ENCODE measurements around the gene HDAC4.

Gene HDAC4

GRCh38 chr2:239429473-239430350, 28.9 kb upstream of the HDAC4 start:
- DNase-seq (ENCODE audit: low spot score) = no peak

DNA sequence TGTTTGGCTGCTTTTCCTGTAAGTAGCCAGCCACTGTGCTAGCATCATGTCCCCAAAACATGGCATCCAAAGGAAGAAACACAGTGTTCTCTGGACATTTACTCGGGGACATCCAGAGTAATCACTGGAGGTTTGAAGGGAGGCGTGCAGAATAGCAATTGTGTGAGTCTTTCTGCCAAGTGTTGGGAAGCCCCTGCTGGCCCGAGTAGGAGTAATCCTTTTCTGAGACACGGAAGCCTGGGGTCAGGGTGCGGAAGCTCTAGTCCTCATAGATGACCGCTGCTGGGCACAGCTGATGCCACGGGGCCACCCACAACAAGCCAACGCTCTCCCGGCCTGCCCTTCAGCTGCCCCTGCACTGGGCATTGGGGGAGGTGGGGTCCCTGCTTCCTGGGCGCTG, 24.8 kb upstream of the HDAC4 start:
- no peak for DNase-seq (ENCODE audit: low spot score)

- DNase-seq (ENCODE audit: low spot score) = no peak
Measured at GRCh38 chr2:239424337-239425045, 23.7 kb upstream of the HDAC4 start.

- no peak for DNase-seq (ENCODE audit: low spot score)
Measured at GRCh38 chr2:239423551-239423950, 22.7 kb upstream of the HDAC4 start.

DNA sequence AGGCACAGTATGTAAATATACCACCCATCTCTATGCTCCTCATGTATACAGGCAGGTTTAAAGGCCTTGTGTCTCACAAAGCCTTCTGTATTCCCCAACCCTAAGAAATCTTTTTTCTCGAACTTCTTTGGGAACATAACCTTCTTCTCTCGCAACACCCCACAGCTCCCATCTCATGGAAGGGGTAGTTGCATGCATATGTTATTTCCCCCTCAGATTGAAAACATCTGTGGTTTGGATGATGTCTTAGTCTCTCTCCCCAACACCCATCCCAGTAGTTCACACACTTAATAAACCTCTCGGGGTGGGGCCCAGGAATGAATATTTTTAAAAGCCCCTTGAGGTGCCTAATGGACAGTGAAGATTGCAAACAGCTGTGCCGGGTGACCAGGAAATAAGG, 21.0 kb upstream of the HDAC4 start:
- DNase-seq (ENCODE audit: low spot score) = no peak

GRCh38 chr2:239420082-239420481, 19.3 kb upstream of the HDAC4 start:
- no peak for DNase-seq (ENCODE audit: low spot score)

DNA sequence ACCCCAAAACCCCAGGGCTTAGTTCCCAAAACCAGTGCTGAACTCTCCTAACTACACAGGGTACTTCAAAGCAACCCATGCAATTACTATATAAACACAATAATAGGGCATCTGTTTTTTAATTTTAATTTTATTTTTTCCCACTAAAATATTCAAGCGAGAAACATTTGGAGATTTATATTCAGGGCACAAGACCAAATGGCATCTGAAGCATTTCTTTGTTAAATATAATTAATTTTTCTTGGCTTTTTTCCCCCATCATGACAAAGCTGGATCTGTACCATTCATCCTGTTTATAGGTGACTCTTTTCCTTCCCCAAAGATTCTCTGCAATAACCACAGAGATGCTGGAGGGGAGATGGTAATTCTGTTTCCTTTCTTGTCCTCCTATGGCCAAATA, 18.1 kb upstream of the HDAC4 start:
- no peak for DNase-seq (ENCODE audit: low spot score)

- no peak for DNase-seq (ENCODE audit: low spot score)
Measured at GRCh38 chr2:239412905-239413603, 12.2 kb upstream of the HDAC4 start.

DNA sequence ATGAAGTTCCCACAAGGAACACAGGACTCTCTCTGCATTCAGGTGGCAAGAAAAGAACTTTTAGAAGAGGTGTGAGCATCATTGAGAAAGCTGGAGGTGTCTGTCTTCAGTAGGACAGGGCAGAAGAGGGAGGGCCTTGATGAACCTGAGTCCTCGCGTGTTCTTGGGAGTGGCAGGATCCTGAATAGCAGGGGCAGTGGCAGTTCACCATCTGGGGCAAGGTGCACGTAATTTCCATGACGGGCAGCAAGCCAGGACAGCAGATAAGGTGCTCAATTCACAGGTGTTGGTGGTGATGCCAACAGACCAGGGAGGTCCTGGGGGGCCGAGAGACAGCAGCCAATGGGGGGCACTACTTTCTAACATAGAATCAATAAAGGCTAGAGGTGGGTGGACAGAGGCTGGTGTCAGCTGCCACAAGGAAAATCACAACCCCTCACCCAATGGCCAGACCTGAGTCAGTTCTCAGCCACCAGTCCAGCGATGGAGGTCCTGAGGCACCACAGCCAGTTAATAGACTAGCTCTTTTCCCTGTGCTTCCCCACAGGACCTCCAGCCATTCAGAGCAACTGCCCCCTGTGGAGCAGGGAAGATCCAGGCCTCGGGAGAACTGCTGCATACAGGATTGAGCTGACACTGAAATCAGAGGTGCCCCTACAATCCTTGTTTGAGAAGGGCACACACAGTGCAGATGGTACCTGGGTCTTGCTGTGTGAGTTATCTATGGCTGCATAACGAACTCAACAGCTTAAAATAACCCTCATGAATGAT, 10.9 kb upstream of the HDAC4 start:
- DNase-seq (ENCODE audit: low spot score) = no peak

DNA sequence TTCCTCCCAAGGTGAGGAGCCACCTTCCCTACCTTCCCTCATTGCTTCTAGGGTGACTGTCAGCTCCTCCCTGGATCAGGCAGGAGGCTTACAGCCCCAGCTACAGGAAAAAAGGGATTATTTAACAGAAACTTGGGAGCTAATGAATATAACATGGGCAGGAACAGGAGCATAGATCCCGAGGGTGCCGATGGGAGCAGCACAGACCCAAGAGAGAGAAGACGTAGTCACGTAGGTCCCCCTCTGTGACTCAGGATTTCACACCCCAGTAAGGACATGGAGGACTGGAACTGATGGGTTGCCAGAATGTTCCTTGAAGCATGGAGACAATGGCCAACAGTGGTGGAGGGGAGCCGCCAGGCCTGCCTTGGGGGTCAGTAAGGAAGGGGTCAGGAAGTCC, 10.3 kb upstream of the HDAC4 start:
- no peak for DNase-seq (ENCODE audit: low spot score)

DNA sequence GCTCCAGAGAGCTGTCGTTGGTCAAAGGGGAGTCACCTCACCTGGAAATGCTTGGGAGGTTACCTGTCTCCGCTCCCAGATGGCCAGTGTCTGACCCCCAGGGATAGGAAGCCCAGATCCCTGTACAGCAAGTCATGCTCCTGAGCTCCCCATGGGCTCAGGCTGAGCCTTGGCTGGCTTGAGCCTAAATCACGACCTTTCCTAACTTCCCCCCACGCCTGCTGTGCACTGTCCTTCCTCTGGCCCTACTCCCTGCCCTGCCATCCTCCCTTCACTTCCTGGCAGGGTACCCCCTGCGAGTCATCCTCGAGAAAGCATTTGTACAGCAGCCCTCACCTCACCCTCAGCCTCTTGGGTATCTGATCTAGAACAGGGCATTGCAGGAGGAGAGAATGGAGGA, 9.2 kb upstream of the HDAC4 start:
- DNase-seq (ENCODE audit: low spot score) = no peak

GRCh38 chr2:239407112-239407511, 6.3 kb upstream of the HDAC4 start:
- DNase-seq (ENCODE audit: low spot score) = no peak

DNA sequence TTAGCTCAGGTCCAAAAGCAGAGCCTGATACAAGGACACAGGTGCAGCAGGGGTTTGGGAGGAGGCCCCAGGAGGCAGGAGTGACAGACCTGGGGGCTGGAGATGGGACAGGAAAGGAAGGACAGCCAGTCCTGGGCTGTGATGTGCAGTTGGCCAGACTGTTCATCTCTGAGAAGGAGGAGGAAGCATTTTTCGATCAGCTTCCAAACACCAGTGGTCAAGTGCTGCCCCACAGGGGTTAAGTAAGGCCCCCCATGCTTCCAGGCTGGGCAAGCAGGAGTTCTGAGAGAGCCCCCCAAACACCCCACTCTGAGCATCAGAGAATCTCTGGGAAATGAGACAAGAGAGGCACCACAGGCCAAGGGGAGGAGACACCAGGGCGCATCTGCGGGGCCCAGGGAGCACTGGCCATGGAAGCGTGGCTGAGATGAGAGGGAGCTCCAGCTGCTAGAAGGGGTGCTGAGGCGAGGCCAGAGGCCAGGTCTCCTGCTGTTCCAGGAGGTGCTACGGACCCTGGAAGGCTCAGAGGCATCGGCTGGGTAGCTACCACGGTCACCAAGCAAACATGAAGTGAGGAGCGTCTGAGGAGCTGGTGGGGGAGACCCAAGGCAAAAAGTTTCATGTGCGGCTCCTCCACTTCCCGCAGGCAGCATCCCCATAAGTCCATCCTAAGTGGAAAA, 5.6 kb upstream of the HDAC4 start:
- no peak for DNase-seq (ENCODE audit: low spot score)

DNA sequence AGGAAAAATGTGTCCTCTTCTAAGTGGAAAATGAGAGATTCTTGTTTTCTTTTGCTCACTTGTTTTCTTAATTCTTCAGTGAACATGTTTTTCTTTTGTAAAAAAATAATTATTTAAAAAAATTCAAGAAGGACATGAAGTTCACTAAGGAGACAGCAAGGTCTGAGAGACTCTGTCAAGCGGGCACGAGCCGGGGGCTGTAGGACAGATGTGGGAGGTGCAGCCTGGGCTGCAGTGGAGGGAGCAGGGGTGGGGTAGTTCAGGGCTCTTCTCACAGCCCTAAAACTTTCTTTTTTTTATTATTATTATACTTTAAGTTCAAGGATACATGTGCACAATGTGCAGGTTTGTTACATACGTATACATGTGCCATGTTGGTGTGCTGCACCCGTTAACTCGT, 4.3 kb upstream of the HDAC4 start:
- DNase-seq (ENCODE audit: low spot score) = no peak

DNA sequence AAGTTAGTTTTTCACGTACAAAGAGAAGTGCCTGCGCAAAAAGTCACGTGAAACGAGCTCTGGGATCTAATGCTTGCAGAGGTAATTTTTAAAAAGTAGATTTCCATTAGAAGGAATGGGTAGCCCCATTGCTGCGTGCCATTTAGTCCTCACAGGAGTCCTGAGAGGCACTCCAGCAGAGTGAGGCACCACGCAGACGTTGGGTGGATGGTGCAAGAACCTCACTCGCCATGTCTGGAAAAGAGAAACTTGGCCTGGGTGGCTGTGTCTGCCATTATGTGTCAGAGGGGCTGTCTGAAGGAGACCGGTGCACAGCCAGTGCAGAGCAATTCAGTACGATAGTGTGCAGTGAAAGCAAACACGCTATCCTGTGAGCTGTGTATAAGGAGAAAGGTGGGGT, 1.8 kb upstream of the HDAC4 start:
- DNase-seq (ENCODE audit: low spot score) = no peak

DNA sequence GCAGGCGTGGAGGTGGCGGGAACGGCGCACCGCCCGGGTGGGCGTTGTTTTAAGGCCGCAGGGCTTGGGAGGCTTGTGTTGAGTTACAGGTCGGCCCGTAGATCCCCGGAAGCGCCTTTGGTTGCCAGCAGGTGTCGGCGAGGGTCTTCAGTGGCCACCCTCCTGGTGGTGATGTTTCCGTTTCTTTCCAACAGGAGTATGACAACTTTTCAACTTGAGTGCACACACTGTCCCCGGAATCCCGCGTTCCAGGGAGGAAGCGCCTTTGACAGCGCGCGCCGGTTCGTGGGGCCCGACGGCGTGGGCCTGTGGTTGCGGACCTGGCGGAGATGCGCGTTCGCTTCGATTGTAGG, 1.0 kb upstream of the HDAC4 start:
- peak; percentile 22 for DNase-seq (ENCODE audit: low spot score)

DNA sequence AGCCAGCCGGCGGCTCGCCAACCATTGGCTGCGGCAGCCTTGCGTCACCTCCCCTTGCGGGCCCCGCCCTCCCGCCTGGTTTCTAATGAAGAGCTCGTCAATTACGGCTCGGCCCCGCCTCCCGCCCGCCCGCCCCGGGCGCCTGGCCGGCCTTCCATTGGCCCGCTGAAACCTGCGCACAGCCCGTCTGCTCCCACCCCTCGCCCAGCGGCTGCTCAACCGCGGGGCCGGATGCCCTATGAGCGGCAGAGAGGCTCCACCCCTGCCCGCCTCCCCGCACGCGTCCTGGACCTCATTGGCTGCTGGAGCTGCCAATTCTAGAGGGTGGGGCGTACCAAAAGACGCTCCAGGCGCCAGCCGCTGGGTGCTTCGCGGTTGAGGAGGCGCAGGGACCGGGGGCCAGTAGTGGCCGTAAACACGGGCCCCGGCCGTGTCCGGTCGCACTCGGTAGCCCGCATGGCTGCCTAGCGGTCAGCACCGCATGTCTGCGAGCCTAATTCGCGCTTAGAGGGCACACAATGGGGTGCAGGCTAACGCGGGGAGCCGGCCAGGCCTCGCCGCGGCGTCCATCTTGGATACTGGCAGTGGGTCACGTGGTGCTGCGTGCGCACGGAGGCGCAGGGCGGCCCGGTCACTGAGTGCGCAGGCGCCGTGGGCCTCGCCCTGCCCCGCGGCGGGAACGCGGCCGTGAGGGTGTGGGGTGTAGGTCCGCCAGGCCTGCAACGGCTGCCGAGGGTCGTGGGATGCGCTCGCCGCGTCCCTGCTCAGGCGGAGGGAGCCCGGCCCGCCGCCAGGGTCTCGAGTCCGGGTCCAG, 454 bp upstream of the HDAC4 start:
- peak; percentile 100 for DNase-seq (ENCODE audit: low spot score)

DNA sequence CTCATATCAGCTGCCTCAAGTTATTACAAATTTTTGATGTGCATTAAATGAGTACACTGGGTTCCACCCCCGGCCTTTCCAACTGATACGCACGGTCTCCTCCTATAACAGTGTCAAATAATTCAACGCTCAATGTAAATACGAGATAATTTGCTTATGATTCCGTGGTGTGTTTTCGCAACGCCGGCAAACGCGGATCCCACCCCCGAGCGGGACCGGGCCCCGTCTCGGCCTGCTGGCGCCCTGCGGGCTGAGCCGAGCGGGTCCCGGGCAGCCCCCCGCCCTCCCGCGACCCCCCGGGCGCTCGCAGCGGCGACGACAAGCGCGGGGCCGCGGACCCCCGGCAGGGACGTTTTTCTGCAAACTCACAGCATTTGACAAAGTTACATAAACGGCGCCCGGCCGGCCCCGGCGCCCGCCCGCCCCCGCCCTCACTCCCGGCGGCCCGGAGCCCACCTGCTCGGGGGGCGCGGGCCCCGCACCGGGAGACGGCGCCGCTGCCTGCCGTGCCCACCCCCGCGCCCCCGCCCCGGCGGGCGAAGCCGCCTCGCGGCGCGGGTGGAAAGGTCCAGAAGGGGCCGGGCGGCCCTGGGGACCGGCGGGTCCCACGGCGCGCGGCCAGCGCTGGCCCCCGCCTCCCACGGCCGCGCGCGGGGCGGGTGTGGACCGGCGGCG, 762 bp downstream of the HDAC4 start:
- no peak for DNase-seq (ENCODE audit: low spot score)

DNA sequence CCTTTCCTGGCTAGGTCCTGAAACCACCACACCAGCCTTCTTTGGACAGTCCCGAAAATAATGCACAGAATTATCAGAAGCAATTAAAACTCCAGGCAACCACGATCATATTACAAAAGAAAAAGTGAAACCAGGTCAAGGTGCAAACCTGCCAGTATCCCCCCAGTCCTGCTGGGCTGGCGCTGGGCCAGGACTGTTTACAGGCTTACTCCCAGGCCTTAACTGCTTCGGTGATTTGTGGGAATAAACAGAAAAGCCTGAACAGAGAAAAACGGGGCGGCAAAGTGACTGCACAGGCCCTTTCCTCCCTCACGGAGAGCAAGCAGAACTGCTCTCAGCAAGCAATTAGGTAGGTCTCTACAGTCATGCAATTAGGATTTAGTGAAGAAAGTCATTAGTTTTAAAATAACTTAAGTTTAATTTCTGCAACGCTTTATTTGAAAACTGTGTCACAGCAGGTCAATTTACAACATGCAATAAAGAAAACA, 1.3 kb downstream of the HDAC4 start:
- DNase-seq (ENCODE audit: low spot score) = no peak

DNA sequence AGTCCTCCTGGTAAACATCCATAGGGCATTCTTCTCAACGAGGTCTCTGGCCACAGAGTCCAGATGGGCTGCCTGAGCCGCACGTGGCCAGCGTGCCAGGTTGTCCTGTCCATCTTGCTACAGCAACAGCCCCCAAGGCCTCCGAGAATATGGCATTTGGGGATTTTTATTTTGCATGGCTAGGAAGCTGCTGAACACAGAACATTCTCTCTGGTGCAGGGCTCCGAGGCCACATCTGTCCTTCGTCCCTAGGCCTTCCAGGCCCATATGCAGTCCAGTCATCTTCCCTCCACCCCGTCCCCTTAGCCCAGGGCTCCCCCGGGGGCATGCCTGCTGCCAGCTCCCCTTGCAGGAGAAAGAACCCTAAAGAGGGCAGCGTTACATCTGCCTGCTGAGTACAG, 2.3 kb downstream of the HDAC4 start:
- DNase-seq (ENCODE audit: low spot score) = no peak
